ENCODE results near the gene CACNA2D3. TPM values are rescaled to one million over a fixed set of nuclear protein-coding genes. Genes with fewer than 3 reads are reported as not detected.

The CACNA2D3 gene
- total RNA-seq, 4 donors from 2014 or later = 0.30 to 9.6 (median 3.9) TPM

GRCh38 chr3:54225841-54226528, 103.6 kb downstream of the CACNA2D3 start:
- Histone ChIP-seq H3K27ac (no peak overlapping the region), H3K36me3 (no peaks in the 10 kb centered on the region), H3K4me1 (no peaks in the 10 kb centered on the region), H3K9me3 (no peaks in the 10 kb centered on the region), H3K27me3 (no peaks in the 10 kb centered on the region), H3K4me3 (no peak overlapping the region)
- TF ChIP-seq POLR2A (IDR thresholded peaks at IDR 0.05) (no peak), CTCF (IDR thresholded peaks at IDR 0.05) (no peak), EP300 (IDR thresholded peaks at IDR 0.05) (no peak)
- WGBS, 2 donors = 56 to 77% methylated on average over 8 of the region's 8 CpGs
- DNase-seq (ENCODE audit: low spot score in 2 of 2) = no peak

DNA sequence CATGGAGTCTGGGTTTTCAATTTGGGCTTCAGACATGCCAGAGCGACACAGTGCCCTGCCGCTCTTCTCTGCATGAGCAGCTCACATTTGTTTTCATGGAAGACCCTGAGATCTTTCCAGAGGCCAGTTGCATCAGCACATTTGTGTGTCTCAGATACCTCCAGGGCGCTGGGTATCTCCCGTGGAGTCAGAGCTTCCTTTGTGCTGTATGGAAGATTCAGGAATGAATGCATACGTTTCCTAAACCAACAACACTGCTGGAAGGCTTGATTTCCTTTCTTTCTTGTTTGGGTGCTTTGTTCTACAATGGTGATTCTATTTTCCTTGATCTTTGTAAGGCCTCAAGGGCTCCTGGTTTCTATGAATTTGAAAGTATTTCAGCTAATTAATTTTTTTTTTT, 106.5 kb downstream of the CACNA2D3 start:
- Histone ChIP-seq H3K4me3 (no peak overlapping the region), H3K27me3 (no peaks in the 10 kb centered on the region), H3K9me3 (no peaks in the 10 kb centered on the region), H3K27ac (no peak overlapping the region), H3K36me3 (no peaks in the 10 kb centered on the region), H3K4me1 (no peaks in the 10 kb centered on the region)
- DNase-seq (ENCODE audit: low spot score in 2 of 2) = no peak
- 54 to 57% methylated on average over 5 of the region's 5 CpGs for WGBS, 2 donors
- TF ChIP-seq EP300 (IDR thresholded peaks at IDR 0.05) (no peak), CTCF (IDR thresholded peaks at IDR 0.05) (no peak), POLR2A (IDR thresholded peaks at IDR 0.05) (no peak)

GRCh38 chr3:54232618-54233017, 110.3 kb downstream of the CACNA2D3 start:
- Histone ChIP-seq H3K27me3 (no peaks in the 10 kb centered on the region), H3K27ac (no peak overlapping the region), H3K4me1 (no peaks in the 10 kb centered on the region), H3K9me3 (no peaks in the 10 kb centered on the region), H3K36me3 (no peaks in the 10 kb centered on the region), H3K4me3 (no peak overlapping the region)
- 69 to 79% methylated on average over 4 of the region's 4 CpGs for whole genome bisulfite sequencing, 2 donors
- TF ChIP-seq EP300 (IDR thresholded peaks at IDR 0.05) (no peak), CTCF (IDR thresholded peaks at IDR 0.05) (no peak), POLR2A (IDR thresholded peaks at IDR 0.05) (no peak)
- no peak for DNase-seq (ENCODE audit: low spot score in 2 of 2)

- Histone ChIP-seq H3K36me3 (no peaks in the 10 kb centered on the region), H3K4me1 (no peaks in the 10 kb centered on the region), H3K27ac (no peak overlapping the region), H3K4me3 (no peak overlapping the region), H3K9me3 (no peaks in the 10 kb centered on the region), H3K27me3 (no peaks in the 10 kb centered on the region)
- WGBS, 2 donors = 78 to 79% methylated on average over 4 of the region's 4 CpGs
- DNase-seq (ENCODE audit: low spot score in 2 of 2) = no peak
- TF ChIP-seq EP300 (IDR thresholded peaks at IDR 0.05) = no peak
- no peak for TF ChIP-seq POLR2A (IDR thresholded peaks at IDR 0.05)
- TF ChIP-seq CTCF (IDR thresholded peaks at IDR 0.05) = no peak
These were observed 113.6 kb downstream of the CACNA2D3 start for GRCh38 chr3:54235998-54236397.

- DNase-seq (ENCODE audit: low spot score in 2 of 2) = no peak
- 57 to 73% methylated on average over 3 of the region's 3 CpGs for WGBS, 2 donors
- TF ChIP-seq CTCF (IDR thresholded peaks at IDR 0.05) (no peak), EP300 (IDR thresholded peaks at IDR 0.05) (no peak), POLR2A (IDR thresholded peaks at IDR 0.05) (no peak)
- Histone ChIP-seq H3K4me3 (no peak overlapping the region), H3K27ac (no peak overlapping the region), H3K27me3 (no peaks in the 10 kb centered on the region), H3K4me1 (no peaks in the 10 kb centered on the region), H3K36me3 (no peaks in the 10 kb centered on the region), H3K9me3 (no peaks in the 10 kb centered on the region)
These were observed 114.8 kb downstream of the CACNA2D3 start for GRCh38 chr3:54237109-54237508.

Measured in tibial nerve (tissue), 4 donors.